GM12801 (cell line): Measurements from ENCODE around the gene AUTS2.

Experiments used
- CTCF ChIP-seq: IDR thresholded peaks from one replicate; pipeline ENCODE4 v1.5.1; 2011; ENCODE audit warnings: control low read depth; ENCODE audit not compliant: insufficient read length; ENCODE audit errors: extremely low read depth

Gene AUTS2

DNA sequence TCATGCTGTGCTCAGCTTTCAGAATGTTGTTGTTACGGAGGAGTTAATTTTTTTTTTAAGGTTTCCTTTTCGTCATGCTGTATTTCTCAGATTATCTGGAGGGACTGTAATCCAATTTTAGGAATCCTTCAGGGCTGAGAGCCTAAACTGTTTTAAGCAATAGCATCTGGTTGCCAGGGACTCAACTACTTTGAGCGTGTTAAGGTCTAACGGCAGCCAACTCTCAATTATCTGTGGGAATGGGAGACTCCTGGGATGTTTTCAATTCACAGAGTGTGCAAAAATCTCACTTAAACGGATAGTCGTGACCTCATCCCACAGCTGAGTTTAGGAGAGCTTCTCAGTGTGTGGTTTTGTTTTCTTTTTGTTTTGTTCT is 291.7 kb downstream of the AUTS2 start:
- TF ChIP-seq CTCF, result no peak

GRCh38 chr7:69892790-69893189 is 294.5 kb downstream of the AUTS2 start:
- TF ChIP-seq CTCF, result no peak

GRCh38 chr7:69893906-69894305 is 295.6 kb downstream of the AUTS2 start:
- no peak for TF ChIP-seq CTCF

GRCh38 chr7:69895446-69895845 is 297.2 kb downstream of the AUTS2 start:
- TF ChIP-seq CTCF, result no peak

GRCh38 chr7:69896121-69896520 is 297.8 kb downstream of the AUTS2 start:
- TF ChIP-seq CTCF, result no peak

DNA sequence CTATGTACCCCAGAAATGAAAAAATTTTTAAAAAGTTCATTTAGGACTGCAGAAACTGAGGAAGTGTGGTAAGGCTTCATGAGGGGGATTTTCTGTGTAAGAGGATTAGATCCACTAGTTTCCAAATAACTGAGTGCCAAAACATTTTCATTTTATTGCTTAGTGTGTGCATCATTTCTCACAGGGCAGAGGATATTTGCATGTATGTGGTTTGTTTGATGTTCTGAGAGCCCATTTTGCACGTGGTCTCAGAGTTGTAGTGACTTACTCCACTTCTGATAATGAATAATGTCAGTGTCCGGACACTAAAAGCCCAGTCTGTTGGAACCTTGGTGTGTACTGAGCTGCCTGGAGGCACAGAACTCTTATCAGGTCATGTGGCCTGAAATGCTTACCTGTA is 299.9 kb downstream of the AUTS2 start:
- TF ChIP-seq CTCF, result no peak

DNA sequence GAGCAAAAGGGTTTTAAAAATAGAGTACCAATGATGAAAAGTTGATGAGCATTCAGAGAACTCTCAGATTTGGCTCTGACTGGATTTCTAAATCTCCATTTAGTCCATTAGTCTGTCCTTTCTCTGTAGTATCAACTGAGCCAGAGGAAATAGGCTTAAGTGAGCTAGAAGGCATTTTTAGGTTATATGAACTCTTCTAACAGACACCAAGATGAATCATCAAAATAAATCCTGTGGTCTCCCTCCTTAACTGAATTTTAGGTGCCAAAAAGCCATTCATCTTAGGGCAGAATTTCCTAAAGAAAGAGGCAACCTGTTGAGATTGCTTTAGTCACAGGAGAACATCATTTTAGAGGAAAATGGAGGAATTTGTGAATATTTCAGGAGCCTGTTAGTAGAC is 305.1 kb downstream of the AUTS2 start:
- no peak for TF ChIP-seq CTCF
